ENCODE measurements around the gene RYR2. TPM values are rescaled to one million over a fixed set of nuclear protein-coding genes. Genes with fewer than 3 reads are reported as not detected.

Gene RYR2
- total and polyA plus RNA-seq, 8 donors = 0.25 to 33.5 (median 2.5) TPM

GRCh38 chr1:237032029-237032428 is 10.0 kb upstream of the RYR2 start:
- WGBS, 5 donors = 19 to 58% (median 30%) methylated on average over 7 of the region's 7 CpGs
- DNase-seq = peak in 1 of 2 donors; percentile 12
- H3K27me3 ChIP-seq = peaks cover 0 to 4% (median 0%) of the 10 kb centered on the region in 3 donors
- peak overlapping the region in 1 of 5 donors; percentile 4 for H3K27ac ChIP-seq
- intact Hi-C loops (cut with DNase I; ENCODE audit: low total_unique reads) = no loop called here
- peaks cover 0 to 31% (median 3%) of the 10 kb centered on the region in 4 donors for H3K4me1 ChIP-seq
- TF ChIP-seq CTCF (IDR thresholded peaks at IDR 0.05) = no peak
- TF ChIP-seq POLR2AphosphoS5 (IDR thresholded peaks at IDR 0.05) = no peak
- no peak for TF ChIP-seq POLR2A (IDR thresholded peaks at IDR 0.05)
- no peak for TF ChIP-seq EP300 (IDR thresholded peaks at IDR 0.05)
- no peak overlapping the region for H3K4me3 ChIP-seq
- H3K9me3 ChIP-seq = no peaks in the 10 kb centered on the region
- no peaks in the 10 kb centered on the region for H3K36me3 ChIP-seq

- Histone ChIP-seq H3K4me1 (peaks cover 0 to 22% (median 3%) of the 10 kb centered on the region in 4 donors), H3K27me3 (peaks cover 0 to 4% (median 0%) of the 10 kb centered on the region in 3 donors), H3K36me3 (no peaks in the 10 kb centered on the region), H3K9me3 (no peaks in the 10 kb centered on the region), H3K27ac (no peak overlapping the region), H3K4me3 (no peak overlapping the region)
- DNase-seq = no peak
- WGBS, 5 donors = 87 to 96% (median 94%) methylated on average over 4 of the region's 4 CpGs
- TF ChIP-seq POLR2AphosphoS5 (IDR thresholded peaks at IDR 0.05) (no peak), EP300 (IDR thresholded peaks at IDR 0.05) (no peak), CTCF (IDR thresholded peaks at IDR 0.05) (no peak), POLR2A (IDR thresholded peaks at IDR 0.05) (no peak)
- intact Hi-C loops (cut with DNase I; ENCODE audit: low total_unique reads) = no loop called here
These were observed 8.9 kb upstream of the RYR2 start for GRCh38 chr1:237033061-237033460.

- intact Hi-C loops (cut with DNase I; ENCODE audit: low total_unique reads) = no loop called here
- 56 to 81% (median 74%) methylated on average over 4 of the region's 4 CpGs for WGBS, 5 donors
- TF ChIP-seq POLR2AphosphoS5 (IDR thresholded peaks at IDR 0.05) = no peak
- TF ChIP-seq CTCF (IDR thresholded peaks at IDR 0.05) = no peak
- TF ChIP-seq POLR2A (IDR thresholded peaks at IDR 0.05) = no peak
- TF ChIP-seq EP300 (IDR thresholded peaks at IDR 0.05) = no peak
These were observed 8.2 kb upstream of the RYR2 start for GRCh38 chr1:237033804-237034203.

GRCh38 chr1:237035759-237036158 is 6.2 kb upstream of the RYR2 start:
- Histone ChIP-seq H3K27ac (no peak overlapping the region), H3K4me3 (no peak overlapping the region), H3K27me3 (peaks cover 0 to 4% (median 4%) of the 10 kb centered on the region in 3 donors), H3K4me1 (peaks cover 0 to 13% (median 3%) of the 10 kb centered on the region in 4 donors), H3K36me3 (no peaks in the 10 kb centered on the region), H3K9me3 (no peaks in the 10 kb centered on the region)
- intact Hi-C loops (cut with DNase I; ENCODE audit: low total_unique reads) = no loop called here
- WGBS, 5 donors = 90 to 100% (median 97%) methylated on average over 1 of the region's 1 CpG
- TF ChIP-seq EP300 (IDR thresholded peaks at IDR 0.05) (no peak), POLR2A (IDR thresholded peaks at IDR 0.05) (no peak), CTCF (IDR thresholded peaks at IDR 0.05) (no peak), POLR2AphosphoS5 (IDR thresholded peaks at IDR 0.05) (no peak)
- no peak for DNase-seq

More at GRCh38 chr1:237033804-237034203, 8.2 kb upstream of the RYR2 start:
- no peak overlapping the region for H3K4me3 ChIP-seq
- H3K27ac ChIP-seq = no peak overlapping the region
- H3K9me3 ChIP-seq = no peaks in the 10 kb centered on the region
- H3K4me1 ChIP-seq = peaks cover 0 to 21% (median 3%) of the 10 kb centered on the region in 4 donors
- H3K36me3 ChIP-seq = no peaks in the 10 kb centered on the region
- no peak for DNase-seq
- peaks cover 0 to 4% (median 0%) of the 10 kb centered on the region in 3 donors for H3K27me3 ChIP-seq
